GM21367 (cell line): ENCODE results near the gene PCBP4.

ENCODE experiments used
- ATAC-seq: cut with Tn5 transposase; IDR thresholded peaks from one replicate; pipeline ENCODE4 v1.9.1; 2021; ENCODE audit not compliant: unreplicated experiment

The PCBP4 gene

GRCh38 chr3:51955893-51956770 is 11.1 kb downstream of the PCBP4 start:
- no peak for ATAC-seq

- ATAC-seq = no peak
Measured at GRCh38 chr3:51955175-51955892, 11.9 kb downstream of the PCBP4 start, which contains the start of gene GPR62. Gene GPR62, plus strand, starts transcription at chr3:51955381. Its CDS starts 272 bp downstream, at chr3:51955653.

GRCh38 chr3:51954713-51955112 is 12.5 kb downstream of the PCBP4 start:
- ATAC-seq = no peak

GRCh38 chr3:51954105-51954504 is 13.1 kb downstream of the PCBP4 start:
- no peak for ATAC-seq

GRCh38 chr3:51953445-51953844 is 13.8 kb downstream of the PCBP4 start:
- ATAC-seq = no peak

GRCh38 chr3:51950899-51951298 is 16.4 kb downstream of the PCBP4 start:
- ATAC-seq = no peak

- no peak for ATAC-seq
Measured at GRCh38 chr3:51949121-51949520, 18.1 kb downstream of the PCBP4 start.

GRCh38 chr3:51948016-51948580 is 19.2 kb downstream of the PCBP4 start:
- ATAC-seq = no peak

- ATAC-seq = no peak
Measured at GRCh38 chr3:51947215-51947900, 19.9 kb downstream of the PCBP4 start.

- no peak for ATAC-seq
Measured at GRCh38 chr3:51946796-51947195, 20.5 kb downstream of the PCBP4 start.

- ATAC-seq = no peak
Measured at GRCh38 chr3:51945926-51946705, 21.1 kb downstream of the PCBP4 start.

- ATAC-seq = no peak
Measured at GRCh38 chr3:51945031-51945840, 22.0 kb downstream of the PCBP4 start.

GRCh38 chr3:51944451-51945021 is 22.7 kb downstream of the PCBP4 start:
- no peak for ATAC-seq

- ATAC-seq = no peak
Measured at GRCh38 chr3:51943451-51944391, 23.5 kb downstream of the PCBP4 start.

- no peak for ATAC-seq
Measured at GRCh38 chr3:51942603-51943450, 24.4 kb downstream of the PCBP4 start.

- peak; percentile 82 for ATAC-seq
Measured at GRCh38 chr3:51941798-51942602, 25.3 kb downstream of the PCBP4 start, which contains the start of the genes PARP3 and RRP9. Gene PARP3, plus strand, starts transcription at chr3:51942363. Its CDS starts 993 bp downstream, at chr3:51943356. Gene RRP9, minus strand, starts transcription at chr3:51941904. Its CDS starts 37 bp downstream, at chr3:51941867.
